ENCODE data around the gene SPIB.
"Not testable (repeated sequence)": the region's sequence is repeated elsewhere in the genome, so short reads cannot be mapped to it uniquely, and the experiment has no call there.

Gene SPIB

DNA sequence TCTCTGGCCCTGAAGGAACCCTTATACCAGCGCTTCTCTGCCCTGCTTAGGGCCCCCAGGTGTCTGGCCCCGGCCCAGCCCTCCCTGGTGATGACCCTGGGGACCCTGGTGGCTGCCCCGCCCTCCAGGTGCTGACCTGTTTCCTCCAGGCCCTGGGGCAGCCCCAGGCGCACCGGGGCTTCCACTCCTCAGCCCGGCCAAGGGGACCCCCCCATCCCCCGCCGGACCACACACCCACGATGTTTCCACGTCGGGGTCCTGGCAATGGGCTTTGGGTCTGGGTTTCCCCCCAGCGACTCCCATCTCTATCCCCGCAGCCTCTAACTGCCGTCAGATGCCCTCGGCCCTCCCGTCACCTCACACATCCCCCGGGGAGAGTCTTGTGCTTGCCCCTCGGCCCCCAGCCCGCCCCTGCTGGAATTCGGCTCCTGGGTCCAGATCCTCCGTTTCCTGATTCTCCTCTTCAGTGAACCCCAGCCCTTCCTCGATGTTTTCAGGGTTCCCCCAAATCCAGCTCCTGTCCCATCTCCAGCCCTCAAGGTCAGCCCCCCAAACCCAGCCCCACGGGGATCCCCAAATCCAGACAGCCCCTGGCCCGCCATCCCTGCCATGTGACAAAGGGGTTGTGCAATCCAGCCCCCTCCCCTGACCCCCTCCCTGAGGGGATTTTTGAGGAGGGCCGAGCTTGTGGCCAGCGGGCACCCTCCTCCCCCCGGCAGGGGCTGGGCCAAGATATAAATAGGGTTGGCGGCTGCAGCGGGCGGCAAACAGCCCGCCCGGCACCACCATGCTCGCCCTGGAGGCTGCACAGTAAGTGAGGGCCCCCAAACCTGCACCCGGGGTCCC is at the start of gene SPIB:
SPIB (plus strand) TSS at position 763 of the 846 bp plus-strand sequence; CDS start at position 788, 25 bp downstream.
- DNase-seq, result no peak

DNA sequence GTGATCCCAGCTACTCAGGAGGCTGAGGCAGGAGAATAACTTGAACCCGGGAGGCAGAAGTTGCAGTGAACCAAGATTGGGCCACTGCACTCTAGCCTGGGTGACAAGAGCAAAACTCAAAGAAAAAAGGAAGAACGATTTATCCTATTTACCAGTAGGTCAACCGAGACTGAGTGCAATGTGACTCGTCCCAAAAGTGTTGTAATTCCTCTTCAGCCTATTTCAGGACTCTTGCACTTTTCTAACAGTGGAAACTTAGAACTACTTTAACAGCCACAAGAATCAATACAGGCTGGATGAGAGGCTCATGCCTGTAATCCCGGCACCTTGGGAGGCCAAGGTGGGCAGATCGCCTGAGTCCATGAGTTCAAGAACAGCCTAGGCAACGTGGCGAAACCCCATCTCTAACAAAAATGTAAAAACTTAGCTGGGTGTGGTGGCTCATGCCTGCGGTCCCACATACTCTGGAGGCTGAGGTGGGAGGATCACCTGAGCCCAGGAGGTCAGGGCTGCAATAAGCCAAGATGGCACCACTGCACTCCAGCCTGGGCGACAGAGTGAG is 46.7 kb upstream of the SPIB start:
- no peak for DNase-seq

DNA sequence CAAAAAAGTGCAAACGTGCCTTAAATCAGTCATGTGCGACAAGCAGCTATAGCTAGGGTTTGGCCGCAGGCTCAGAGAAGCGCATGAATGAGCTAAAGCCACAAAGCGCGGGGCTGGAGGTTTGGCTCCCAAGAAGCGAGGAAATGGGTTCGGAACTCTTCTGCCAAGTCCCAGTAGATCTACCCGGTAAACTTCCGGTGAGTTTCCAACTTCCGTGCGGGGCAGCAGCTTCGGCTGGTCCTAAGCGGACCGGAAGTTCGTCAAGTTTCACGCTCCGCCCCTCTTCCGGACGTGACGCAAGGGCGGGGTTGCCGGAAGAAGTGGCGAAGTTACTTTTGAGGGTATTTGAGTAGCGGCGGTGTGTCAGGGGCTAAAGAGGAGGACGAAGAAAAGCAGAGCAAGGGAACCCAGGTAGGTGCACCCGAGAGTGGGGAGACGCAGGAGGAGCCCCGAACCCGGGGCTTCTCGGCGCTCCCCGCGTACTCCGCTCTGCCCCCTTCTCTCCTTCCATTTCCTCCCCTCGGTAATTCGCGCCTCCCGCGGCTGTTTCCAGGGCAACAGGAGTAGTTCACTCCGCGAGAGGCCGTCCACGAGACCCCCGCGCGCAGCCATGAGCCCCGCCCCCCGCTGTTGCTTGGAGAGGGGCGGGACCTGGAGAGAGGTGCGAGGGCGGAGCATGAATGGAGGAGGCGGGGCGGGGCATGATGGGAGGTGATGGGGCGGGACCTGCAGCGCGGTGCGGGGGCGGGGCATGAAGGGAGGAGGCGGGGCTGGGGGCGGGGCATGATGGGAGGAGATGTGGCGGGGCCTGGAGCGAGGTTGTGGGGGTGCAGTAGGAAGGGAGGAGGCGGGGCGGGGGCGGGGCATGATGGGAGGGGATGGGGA is 42.3 kb upstream of the SPIB start, which contains the start of gene NR1H2:
NR1H2 (plus strand) TSS at position 292 of the 885 bp plus-strand sequence. CDS start 1,149 bp downstream, outside the sequence.
- DNase-seq, result peak; percentile 97

DNA sequence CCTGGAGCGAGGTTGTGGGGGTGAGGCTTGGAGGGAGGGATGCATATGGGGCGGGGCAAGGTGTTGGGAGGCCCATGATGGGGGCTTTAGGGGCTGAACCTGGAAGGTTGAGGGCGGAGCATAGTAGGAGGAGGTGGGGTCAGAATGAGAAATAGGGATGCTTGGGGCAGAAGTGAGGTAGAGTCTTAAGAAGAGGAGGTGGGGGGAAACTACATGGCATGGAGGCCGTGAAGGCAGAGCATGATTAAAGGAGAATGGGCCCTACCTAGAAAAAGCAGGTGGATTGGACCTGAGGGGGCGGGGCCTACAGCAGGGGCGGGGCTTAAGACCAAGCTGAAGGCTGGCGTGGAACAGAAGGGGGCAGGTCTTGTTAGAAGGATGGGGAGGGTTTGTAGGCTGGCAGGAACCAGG is 41.7 kb upstream of the SPIB start:
- peak; percentile 75 for DNase-seq

DNA sequence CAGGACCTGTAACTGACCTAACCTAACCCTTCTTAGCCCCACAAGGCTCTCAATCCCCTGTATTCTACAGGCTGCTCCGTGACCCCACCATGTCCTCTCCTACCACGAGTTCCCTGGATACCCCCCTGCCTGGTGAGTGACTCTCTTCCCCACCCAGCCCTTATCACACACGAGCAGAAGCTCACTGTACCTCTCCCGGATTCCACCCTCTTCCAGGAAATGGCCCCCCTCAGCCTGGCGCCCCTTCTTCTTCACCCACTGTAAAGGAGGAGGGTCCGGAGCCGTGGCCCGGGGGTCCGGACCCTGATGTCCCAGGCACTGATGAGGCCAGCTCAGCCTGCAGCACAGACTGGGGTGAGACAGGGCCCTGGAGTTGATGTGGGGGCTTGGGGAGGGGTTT is 41.2 kb upstream of the SPIB start:
- no peak for DNase-seq

DNA sequence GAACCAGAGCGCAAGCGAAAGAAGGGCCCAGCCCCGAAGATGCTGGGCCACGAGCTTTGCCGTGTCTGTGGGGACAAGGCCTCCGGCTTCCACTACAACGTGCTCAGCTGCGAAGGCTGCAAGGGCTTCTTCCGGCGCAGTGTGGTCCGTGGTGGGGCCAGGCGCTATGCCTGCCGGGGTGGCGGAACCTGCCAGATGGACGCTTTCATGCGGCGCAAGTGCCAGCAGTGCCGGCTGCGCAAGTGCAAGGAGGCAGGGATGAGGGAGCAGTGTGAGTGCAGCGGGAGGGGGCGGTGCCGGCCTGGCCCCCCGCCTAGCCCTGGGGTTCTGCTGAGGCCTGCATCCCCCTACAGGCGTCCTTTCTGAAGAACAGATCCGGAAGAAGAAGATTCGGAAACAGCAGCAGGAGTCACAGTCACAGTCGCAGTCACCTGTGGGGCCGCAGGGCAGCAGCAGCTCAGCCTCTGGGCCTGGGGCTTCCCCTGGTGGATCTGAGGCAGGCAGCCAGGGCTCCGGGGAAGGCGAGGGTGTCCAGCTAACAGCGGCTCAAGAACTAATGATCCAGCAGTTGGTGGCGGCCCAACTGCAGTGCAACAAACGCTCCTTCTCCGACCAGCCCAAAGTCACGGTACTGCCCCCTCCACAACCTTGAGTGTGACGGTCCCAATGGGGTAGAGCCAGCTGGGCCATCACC is 40.4 kb upstream of the SPIB start:
- no peak for DNase-seq

DNA sequence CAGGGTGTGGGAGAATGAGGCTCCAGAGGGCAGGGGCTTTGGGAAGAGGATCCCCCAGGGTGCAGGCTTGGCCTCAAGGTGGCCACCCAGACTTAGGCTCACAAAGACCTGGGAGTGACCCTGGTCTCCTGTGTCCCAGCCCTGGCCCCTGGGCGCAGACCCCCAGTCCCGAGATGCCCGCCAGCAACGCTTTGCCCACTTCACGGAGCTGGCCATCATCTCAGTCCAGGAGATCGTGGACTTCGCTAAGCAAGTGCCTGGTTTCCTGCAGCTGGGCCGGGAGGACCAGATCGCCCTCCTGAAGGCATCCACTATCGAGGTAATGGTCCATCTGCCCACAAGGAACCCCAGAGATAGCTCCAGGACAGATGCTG is 39.9 kb upstream of the SPIB start:
- no peak for DNase-seq

DNA sequence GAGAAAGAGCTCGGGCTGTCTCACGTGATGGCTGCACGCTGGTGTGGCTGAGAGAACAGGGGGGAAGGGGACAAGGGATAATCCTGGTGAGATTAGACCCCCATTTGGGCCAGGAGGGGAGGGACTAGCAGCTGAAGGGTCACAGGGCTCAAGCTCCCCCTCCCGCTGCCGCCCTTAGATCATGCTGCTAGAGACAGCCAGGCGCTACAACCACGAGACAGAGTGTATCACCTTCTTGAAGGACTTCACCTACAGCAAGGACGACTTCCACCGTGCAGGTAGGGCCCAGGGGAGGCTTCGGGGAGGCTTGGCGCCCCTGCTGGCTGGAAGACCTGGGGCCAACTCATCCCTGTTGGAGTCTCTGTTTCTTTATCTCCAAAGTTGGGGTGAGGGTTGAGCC is 39.1 kb upstream of the SPIB start:
- no peak for DNase-seq

DNA sequence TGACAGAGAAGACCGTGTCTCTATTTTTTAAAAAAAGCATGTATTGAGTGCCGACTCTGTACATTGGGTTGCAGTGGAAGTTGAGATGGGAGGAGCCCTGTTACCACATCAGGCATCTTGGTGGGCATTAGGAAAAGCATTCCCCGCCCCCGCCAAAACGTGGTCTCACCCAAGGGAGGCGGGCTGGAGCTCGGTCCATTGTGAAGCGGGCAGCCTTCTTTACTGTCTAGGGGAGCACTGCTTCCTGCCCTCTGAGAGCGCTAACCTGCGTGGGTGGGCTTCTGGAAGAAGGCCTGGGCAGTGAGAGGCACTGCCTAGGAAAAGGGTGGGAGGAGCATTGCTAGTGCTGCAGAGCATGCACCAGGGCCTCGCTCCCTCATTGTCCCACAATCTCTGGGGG is 38.6 kb upstream of the SPIB start:
- no peak for DNase-seq

DNA sequence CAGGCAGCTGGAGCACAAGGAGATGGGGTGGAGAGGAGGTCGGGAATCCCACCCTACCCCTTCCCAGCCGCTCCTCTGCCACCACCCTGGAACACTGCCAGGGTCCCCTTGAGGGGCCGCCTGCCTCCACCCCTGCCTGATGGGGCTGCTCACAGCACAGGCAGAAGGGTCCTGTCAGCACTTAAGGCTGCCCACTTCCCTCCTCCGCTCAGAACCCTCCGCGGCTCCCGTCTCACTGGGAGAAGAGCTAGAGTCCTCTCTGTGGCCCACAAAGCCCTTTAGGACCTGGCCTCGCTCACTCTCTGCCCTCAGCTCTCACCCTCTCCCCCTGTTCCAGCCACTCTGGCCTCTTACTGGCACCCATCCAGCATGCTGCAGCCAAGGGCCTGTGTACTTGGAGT is 38.0 kb upstream of the SPIB start:
- DNase-seq, result no peak

DNA sequence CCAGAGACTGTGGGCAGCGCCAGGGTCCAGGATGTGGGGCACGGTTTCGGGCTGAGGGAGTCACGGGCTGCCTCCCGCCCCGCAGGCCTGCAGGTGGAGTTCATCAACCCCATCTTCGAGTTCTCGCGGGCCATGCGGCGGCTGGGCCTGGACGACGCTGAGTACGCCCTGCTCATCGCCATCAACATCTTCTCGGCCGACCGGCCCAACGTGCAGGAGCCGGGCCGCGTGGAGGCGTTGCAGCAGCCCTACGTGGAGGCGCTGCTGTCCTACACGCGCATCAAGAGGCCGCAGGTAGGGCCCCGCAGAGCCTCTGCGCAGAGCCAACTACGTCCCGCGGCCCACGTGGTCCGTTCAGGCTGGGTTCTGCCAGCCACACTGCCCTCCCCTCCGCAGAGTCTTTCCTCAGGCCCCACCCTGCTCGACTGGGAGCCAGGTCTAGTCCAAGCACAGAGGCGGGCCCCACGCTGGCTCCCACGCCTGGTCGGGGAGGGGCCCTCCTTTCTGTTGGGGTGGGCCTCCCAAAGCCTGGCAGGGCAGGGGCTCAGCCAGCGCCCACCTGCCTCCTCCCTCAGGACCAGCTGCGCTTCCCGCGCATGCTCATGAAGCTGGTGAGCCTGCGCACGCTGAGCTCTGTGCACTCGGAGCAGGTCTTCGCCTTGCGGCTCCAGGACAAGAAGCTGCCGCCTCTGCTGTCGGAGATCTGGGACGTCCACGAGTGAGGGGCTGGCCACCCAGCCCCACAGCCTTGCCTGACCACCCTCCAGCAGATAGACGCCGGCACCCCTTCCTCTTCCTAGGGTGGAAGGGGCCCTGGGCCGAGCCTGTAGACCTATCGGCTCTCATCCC is 36.6 kb upstream of the SPIB start:
- DNase-seq, result no peak

DNA sequence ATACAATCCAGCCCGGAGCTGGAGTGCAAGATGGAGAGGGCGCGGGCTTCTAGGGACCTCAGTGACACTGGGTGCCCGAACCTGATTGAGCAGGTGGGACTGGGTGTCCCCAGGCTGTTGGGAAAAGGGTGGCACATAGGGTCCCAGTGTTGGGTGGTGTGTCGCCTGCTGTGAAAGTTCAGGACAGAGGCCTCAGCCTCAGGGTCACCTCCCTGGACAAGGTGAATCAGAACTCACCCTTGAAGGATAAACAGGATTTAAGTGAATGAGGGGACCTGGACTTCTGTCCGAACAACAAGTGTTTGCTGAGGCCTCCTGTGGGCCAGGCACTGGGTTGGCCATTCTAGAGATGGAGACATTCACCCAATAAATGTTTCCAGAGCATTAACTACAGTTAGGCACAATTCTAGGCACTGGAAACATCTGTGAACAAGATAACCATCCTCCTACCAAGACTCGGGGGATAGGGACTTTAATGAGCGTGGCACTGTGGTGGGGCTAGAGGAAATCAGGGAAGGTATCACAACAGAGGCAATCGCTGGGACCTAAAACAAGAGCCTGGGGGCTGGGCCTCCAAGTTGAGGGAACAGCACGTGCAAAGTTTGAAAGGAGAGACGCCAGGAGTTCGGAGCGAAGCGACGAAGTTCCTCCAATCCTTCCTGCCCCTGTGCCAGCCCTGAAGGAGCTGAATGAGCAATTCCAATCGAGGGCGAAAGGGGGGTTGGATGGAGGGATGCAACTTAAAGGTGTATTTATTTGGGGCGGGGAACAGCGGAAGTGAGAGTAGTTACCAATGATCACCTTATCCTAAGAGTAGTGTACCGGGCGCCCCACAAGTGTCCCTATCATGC is 35.5 kb upstream of the SPIB start:
- no peak for DNase-seq

DNA sequence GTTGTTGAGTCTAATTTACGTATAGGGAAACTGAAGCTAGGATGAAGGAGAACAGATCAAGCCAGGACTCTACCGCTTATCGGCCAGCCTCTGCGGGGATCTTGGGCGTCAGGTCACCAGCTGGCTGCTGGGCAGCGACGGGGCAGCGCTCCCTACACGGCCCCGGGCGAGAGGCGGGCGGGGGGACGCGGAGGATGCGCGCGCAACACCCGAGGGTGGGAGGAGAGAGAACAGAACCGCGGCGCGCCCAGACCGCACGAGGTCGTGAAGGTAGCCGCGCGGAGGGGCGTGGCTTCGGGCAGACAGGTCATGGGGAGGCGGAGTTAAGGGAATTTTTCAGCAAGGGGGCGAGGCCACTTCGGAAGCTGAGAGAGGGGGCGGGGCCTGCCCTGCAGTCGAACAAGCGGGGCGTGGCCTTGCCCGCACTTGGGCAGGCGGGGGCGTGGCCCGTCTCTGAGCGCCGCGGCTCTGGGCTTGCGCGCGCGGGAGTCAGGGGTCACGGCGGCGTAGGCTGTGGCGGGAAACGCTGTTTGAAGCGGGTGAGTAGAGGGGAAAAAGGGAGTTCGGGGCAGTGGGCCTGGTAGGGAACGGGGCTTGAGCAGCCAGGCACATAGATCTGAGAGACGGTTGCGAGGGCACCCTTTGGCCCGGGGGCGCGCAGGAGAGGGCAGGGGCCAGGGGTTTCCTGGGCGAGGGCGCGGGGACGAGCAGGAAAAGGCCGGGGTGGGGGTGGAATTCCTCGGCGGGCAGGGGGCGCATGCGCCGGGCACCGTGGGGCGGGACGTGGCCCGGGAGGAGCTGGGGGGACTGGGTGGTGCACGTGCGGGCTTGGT is 34.7 kb upstream of the SPIB start, which contains the start of gene POLD1:
POLD1 (plus strand) TSS at position 496 of the 833 bp plus-strand sequence. CDS start 14,505 bp downstream, outside the sequence.
- DNase-seq, result peak; percentile 99

DNA sequence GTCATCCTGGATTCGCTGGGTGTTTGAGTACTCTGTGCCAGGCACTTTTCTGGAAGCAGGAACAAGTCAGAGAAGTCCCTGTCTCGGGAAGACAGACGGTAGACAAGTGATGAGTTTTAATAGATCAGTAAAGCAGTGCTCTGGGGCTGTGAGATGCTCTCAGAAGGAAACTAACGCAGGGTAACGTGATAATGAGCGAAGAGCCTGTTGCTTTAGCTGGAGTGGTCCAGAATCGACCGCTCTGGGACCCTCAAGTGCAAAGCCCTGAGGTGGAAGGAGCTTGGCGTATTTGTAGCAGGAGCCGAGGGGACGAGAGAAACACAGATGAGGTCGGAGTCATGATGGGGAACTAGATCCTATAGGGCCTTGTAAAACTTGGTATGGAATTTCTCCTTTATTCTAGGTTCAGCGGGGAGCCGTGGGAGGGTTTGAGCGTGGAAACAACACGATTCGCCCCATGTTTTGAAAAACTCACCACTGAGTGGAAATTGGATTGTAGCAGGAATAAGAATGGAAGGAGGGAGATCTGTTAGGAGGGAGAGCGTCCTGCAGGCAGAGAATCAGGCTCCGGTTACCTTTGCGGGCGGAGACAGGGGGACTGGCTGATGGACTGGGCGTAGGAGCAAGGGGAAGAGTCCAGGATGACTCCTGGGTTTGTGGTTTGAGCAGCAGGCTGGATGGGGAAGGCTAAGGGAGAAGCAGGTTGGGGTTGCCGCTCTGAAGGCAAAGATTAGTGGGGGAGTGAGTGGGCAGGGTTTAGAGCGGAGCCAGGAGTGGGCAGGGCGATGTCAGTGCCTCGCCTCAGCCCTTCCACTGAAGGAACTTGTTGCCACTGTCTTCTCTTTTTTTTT is 33.8 kb upstream of the SPIB start:
- no peak for DNase-seq

DNA sequence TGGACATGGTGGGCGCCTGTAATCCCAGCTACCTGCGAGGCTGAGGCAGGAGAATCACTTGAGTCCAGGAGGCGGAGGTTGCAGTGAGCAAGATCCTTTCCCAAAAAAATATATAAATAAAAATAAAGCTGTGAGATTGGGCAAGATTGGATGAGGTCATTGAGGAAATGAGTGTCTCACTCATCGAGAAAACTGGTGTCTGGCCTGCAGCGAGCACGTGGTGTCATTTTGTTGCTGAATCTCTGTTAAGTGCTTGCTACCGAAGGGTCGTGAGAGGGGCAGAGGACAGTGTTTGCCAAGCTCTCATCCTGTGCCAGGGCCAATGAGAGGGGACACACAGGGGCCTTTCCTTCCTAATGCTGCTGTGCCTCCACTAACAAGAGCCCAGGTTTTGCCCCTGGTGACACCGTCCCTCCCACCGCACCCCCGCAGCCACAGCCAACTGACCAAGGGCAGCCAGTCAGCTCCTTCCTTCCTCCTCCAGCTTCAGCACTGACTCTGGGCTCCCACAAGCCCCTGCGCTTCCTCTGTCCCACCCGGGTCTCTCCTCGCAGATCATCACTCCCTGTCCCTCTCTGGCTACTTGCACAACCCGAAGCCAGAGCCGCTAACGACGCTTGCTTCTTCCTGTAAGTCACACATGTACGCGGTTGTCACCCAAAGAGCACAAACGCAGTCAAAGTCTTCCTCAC is 31.4 kb upstream of the SPIB start:
- DNase-seq, result no peak

DNA sequence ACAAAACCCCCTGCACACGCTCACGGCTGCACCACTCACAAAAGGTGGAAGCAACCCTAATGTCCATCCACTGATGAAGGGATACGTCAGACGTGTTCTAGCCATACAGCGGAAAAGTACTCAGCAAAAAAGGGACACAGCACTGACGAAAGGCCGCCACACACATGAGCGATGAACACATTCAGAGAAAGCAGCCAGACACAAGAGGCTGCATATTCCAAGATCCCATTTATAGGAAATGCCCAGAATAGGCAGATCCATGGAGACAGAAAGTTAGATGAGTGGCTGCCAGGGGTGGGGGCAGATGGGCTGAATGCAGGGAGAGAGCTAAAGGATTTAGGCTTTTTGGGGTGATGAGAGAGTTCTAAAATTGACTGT is 30.9 kb upstream of the SPIB start:
- DNase-seq, result no peak

DNA sequence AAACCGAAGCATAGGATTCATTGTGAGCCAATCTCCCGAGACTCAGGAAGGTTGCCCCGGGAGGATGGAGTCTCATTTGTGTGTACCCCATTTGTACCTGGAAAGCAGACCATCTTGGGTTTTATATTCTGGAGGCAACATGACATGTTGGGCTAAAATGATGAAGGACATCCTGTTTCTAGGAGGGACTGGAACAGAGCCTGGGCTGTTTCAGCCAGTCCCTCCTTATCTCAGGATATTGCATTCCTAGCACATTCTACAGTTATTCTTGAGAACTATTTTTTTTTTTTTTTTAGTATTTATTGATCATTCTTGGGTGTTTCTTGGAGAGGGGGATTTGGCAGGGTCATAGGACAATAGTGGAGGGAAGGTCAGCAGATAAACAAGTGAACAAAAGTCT is 28.4 kb upstream of the SPIB start:
- not testable (repeated sequence) for DNase-seq

DNA sequence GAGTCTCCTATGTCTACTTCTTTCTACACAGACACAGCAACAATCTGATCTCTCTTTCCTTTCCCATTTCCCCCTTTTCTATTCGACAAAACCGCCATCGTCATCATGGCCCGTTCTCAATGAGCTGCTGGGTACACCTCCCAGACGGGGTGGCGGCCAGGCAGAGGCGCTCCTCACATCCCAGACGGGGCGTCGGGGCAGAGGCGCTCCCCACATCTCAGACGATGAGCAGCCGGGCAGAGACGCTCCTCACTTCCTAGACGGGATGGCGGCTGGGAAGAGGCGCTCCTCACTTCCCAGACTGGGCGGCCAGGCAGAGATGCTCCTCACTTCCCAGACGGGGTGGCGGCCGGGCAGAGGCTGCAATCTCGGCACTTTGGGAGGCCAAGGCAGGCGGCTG is 27.8 kb upstream of the SPIB start:
- DNase-seq, result not testable (repeated sequence)
